Sciatic nerve (tissue), 2 donors: ENCODE data around the gene IRAK3. TPM values are rescaled to one million over a fixed set of nuclear protein-coding genes. Genes with fewer than 3 reads are reported as not detected.

ENCODE experiments used
- ATAC-seq: fragments of 200-7000 bp; cut with Tn5 transposase; one replicate; pipeline ENCODE4 v1.9.1; 2020; ENCODE audit warnings: mild to moderate bottlenecking, moderate library complexity
- DNase-seq: peaks from one replicate; pipeline ENCODE4 v3.0.0-alpha.2; 2020; ENCODE audit warnings: low spot score
- intact Hi-C: fragments of 100-400 bp; cut with DNase I; formaldehyde crosslinking; loops from one replicate; pipeline ENCODE4 v1.14.2; 2022
- total RNA-seq: library from RNA; stranded (reverse); fragmentation: NEBNext Ultra II Directional; extraction: Animal tissue kit (Norgen Biotek cat#: 25700); gene quantifications from one replicate; pipeline ENCODE4 v1.2.1, GENCODE V29; 2021
- donor health status: DM: no; HTN: no; CAD: no.
- donor health status: DM: no; HTN: no; CAD: no.

IRAK3 gene
- total RNA-seq, 1 donor from 2014 or later = 19.3 TPM

GRCh38 chr12:66241061-66242043 lies 52.3 kb downstream of the IRAK3 start:
- intact Hi-C loops = no loop called here
- DNase-seq (no peak), ATAC-seq (peak; percentile 88)

GRCh38 chr12:66242311-66242710 lies 53.3 kb downstream of the IRAK3 start:
- DNase-seq = no peak
- intact Hi-C loops = no loop called here
- ATAC-seq = no peak

DNA sequence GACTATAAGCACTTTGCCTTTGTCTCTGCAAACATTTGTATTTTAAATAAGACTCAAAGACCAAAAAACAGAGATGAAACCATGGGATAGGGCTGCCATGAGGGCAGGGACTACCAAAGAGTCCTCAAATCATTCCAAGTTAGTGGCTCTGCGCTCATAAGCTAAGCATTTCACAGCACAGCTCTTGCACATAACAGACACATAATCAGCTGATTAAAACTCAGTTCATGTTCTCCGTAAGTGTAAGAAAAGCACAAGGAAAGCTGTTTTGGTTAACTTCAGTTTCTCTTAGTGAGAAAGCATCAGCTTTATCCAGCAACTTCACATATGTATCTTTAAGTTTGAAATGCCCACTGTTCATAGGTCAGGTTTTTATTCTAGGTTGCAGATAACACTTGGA lies 54.9 kb downstream of the IRAK3 start:
- ATAC-seq (no peak), DNase-seq (no peak)

DNA sequence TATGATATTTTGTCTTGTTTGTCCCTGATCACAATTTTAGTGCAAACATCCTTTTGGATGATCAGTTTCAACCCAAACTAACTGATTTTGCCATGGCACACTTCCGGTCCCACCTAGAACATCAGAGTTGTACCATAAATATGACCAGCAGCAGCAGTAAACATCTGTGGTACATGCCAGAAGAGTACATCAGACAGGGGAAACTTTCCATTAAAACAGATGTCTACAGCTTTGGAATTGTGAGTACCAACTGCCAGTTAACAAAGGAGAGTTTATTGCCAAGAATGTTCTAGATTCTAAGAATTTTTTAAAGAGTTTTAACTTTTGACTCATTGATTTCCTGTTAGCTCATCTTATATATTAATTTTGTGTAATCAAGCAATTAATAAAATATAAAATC lies 55.4 kb downstream of the IRAK3 start:
- no peak for ATAC-seq
- no peak for DNase-seq
- intact Hi-C loops = no loop called here

More for the DNA sequence above, 54.9 kb downstream of the IRAK3 start:
- intact Hi-C loops = no loop called here

- DNase-seq (no peak), ATAC-seq (no peak)
- intact Hi-C loops = no loop called here
Observed at GRCh38 chr12:66247741-66248140, 58.7 kb downstream of the IRAK3 start.

DNA sequence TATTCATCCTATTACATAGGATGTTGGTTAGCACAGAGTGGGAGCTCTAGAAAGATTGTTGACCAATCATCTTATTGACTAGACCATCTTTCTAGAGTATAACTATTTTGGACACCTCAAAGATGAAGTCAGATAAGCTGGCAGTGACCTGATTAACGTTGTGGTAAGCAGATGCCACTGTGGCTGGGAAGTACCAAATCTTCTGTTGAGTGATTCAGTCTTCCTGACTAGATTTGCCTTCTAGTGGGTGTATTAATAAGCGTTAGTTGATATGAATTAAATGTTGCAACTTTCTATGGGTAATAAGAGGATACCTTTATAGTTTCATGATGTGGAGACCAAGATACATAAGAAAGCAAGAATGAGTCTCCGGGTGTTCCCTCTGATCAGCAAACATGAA lies 62.0 kb downstream of the IRAK3 start:
- no peak for ATAC-seq

GRCh38 chr12:66252771-66253170 lies 63.8 kb downstream of the IRAK3 start:
- intact Hi-C loops = no loop called here
- ATAC-seq (no peak), DNase-seq (no peak)

More for the DNA sequence above, 62.0 kb downstream of the IRAK3 start:
- DNase-seq = no peak
- intact Hi-C loops = no loop called here

GRCh38 chr12:66255737-66256136 lies 66.7 kb downstream of the IRAK3 start:
- intact Hi-C loops = no loop called here
- ATAC-seq (no peak), DNase-seq (no peak)

- ATAC-seq (no peak), DNase-seq (no peak)
- intact Hi-C loops = no loop called here
Observed at GRCh38 chr12:66258011-66258410, 69.0 kb downstream of the IRAK3 start.

DNA sequence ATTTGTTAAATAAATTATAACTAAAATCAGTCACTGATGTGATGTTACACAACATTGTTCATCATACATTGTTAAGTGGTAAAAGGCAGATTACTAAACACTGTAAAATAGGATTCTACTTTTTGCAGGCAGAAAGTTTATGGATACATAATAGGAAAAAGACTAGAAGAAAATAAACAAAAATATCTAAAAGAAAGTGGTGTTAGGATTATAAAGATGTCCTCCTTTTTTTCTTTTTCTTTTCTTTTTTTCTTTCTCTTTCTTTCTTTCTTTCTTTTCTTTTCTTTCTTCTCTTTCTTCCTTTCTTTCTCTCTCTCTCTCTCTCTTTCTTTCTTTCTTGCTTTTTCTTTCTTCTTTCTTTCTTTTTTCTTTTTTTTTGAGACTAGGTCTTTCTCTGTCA lies 73.7 kb downstream of the IRAK3 start:
- DNase-seq (no peak), ATAC-seq (no peak)
- intact Hi-C loops = no loop called here

DNA sequence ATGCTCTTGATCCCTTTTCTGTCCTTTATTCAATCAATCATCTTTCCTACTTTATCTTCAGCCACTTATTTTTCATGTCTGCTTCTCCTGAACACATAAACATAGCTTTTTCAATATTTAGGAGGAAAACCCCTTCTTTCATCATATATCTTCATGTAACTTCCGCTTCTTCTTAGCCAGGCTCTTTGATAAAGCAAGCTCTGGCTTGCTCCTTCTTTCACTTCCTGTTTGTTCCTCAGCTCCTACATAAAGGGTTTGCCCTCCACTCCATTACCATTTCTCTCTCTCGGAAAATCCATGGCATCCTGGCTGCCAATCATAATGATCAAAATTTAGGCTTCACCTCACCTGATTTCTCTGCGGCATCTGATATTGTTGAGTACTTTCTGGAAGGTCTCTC lies 79.5 kb downstream of the IRAK3 start:
- intact Hi-C loops = no loop called here
- no peak for DNase-seq
- ATAC-seq = peak; percentile 53

GRCh38 chr12:66269142-66269541 lies 80.1 kb downstream of the IRAK3 start:
- intact Hi-C loops = no loop called here
- DNase-seq = no peak
- ATAC-seq = peak; percentile 32

DNA sequence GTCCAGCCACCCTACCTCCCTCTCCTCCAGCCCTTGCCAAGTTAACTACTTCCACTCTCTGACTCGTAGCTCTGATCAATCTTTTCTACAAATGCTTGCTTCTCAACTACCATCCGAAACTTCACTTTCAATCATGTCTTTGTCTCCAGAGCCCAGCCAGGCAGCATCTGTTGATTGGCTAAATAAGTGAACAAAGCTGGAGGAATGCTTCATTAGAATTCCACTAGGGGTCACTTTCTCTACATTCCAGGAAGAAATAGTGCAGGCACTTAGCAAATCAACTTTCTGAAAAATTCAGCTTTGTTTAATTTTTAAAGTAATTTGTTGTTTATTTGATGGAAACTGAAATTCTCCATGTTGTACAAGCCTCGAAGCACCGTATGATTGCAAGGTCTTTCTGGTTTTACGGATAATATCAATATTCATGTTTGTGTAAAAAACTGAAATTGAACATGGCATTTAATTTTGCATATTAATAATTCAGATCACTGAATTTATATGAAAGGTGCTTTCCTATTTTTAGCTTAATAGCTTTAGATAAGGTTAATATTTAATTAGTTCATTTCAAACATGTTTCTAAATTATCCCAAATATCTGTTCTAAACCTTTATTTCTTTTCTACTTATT lies 80.9 kb downstream of the IRAK3 start:
- ATAC-seq (peak; percentile 63), DNase-seq (no peak)
- intact Hi-C loops = no loop called here

GRCh38 chr12:66270613-66271012 lies 81.6 kb downstream of the IRAK3 start:
- DNase-seq (no peak), ATAC-seq (no peak)
- intact Hi-C loops = no loop called here

GRCh38 chr12:66272650-66273049 lies 83.6 kb downstream of the IRAK3 start:
- ATAC-seq = no peak

GRCh38 chr12:66273147-66273546 lies 84.1 kb downstream of the IRAK3 start:
- intact Hi-C loops = no loop called here
- no peak for DNase-seq
- no peak for ATAC-seq

More at GRCh38 chr12:66272650-66273049, 83.6 kb downstream of the IRAK3 start:
- intact Hi-C loops = no loop called here
- no peak for DNase-seq

GRCh38 chr12:66275040-66275439 lies 86.0 kb downstream of the IRAK3 start:
- ATAC-seq (no peak), DNase-seq (no peak)
- intact Hi-C loops = no loop called here

- no peak for DNase-seq
- ATAC-seq = no peak
- intact Hi-C loops = no loop called here
Observed at GRCh38 chr12:66279123-66279712, 90.2 kb downstream of the IRAK3 start.

- no peak for ATAC-seq
- intact Hi-C loops = no loop called here
- DNase-seq = no peak
Observed at GRCh38 chr12:66280561-66280960, 91.5 kb downstream of the IRAK3 start.

GRCh38 chr12:66282244-66282643 lies 93.2 kb downstream of the IRAK3 start:
- no peak for ATAC-seq

More at GRCh38 chr12:66282244-66282643, 93.2 kb downstream of the IRAK3 start:
- no peak for DNase-seq
- intact Hi-C loops = no loop called here
